K562 (cell line): ENCODE data around the gene SDF4. TPM values are rescaled to one million over a fixed set of nuclear protein-coding genes. Genes with fewer than 3 reads are reported as not detected.
A peak's percentile ranks its signal among the peaks of the same experiment; 100 is the strongest.

Source experiments
- BRD9 ChIP-seq: fragments of 450-650 bp; IDR thresholded peaks from 2 replicates; pipeline ENCODE4 v1.6.1; 2018; ENCODE audit warnings: low read depth; ENCODE audit not compliant: partially characterized antibody
- DPF2 ChIP-seq: fragments of 450-650 bp; IDR thresholded peaks from 2 replicates; pipeline ENCODE4 v1.6.1; 2016
- ETS1 ChIP-seq: conservative IDR thresholded peaks from 2 replicates; pipeline ENCODE4 v1.6.1; 2011; ENCODE audit warnings: low read depth, mild to moderate bottlenecking, low read length; ENCODE audit not compliant: control insufficient read depth
- IRF1 ChIP-seq: sonication (generic); formaldehyde crosslinking; IDR thresholded peaks from 2 replicates; pipeline ENCODE4 v1.8.0; 2022; ENCODE audit warnings: missing genetic modification reagents, mild to moderate bottlenecking, borderline replicate concordance
- KAT8 ChIP-seq: fragments of 450-650 bp; IDR thresholded peaks from 2 replicates; pipeline ENCODE4 v1.6.1; 2016; ENCODE audit warnings: low read depth, mild to moderate bottlenecking
- KLF10 ChIP-seq: fragments of 250-450 bp; sonication (Bioruptor Pico); IDR thresholded peaks from 2 replicates; pipeline ENCODE4 v1.6.1; 2021; ENCODE audit warnings: matching md5 sums
- PPARD ChIP-seq: fragments of 250-450 bp; sonication (Bioruptor Pico); IDR thresholded peaks from 2 replicates; pipeline ENCODE4 v1.8.0; 2022; ENCODE audit warnings: inconsistent platforms, mild to moderate bottlenecking, moderate library complexity
- RBM14 ChIP-seq: fragments of 200-400 bp; formaldehyde crosslinking; IDR thresholded peaks from 2 replicates; pipeline ENCODE4 v1.6.1; 2018; ENCODE audit warnings: low read depth, mild to moderate bottlenecking, low read length, moderate library complexity, borderline replicate concordance; ENCODE audit not compliant: insufficient read depth
- STAG1 ChIP-seq: sonication (generic); formaldehyde crosslinking; IDR thresholded peaks from 2 replicates; pipeline ENCODE4 v1.5.0; 2020; ENCODE audit warnings: missing genetic modification reagents, borderline replicate concordance
- ZBTB33 ChIP-seq: sonication (generic); formaldehyde crosslinking; IDR thresholded peaks from 2 replicates; pipeline ENCODE4 v1.8.1; 2023; ENCODE audit warnings: mild to moderate bottlenecking, missing genetic modification reagents
- ZNF766 ChIP-seq: fragments of 200-800 bp; sonication (Bioruptor generic); conservative IDR thresholded peaks from 2 replicates; pipeline ENCODE4 v1.6.1; 2016; ENCODE audit warnings: missing genetic modification characterization, missing compliant biosample characterization
- polyA plus RNA-seq, 8 experiments: library from polyadenylated mRNA; depleted of rRNA in 4 of 8; stranded (reverse) in 5 of 8; unstranded in 3 of 8; fragments of >200 nt; fragmentation: Nextera tagmentation in 2 of 8; fragmentation: Illumina TruSeq in 1 of 8; extraction: Ambion mirVana in 2 of 8; extraction: Trizol in 1 of 8; gene quantifications; 2 replicates each; pipeline versions ENCODE4 v1.2.1 to v1.2.3, GENCODE V29; 2011 to 2014; ENCODE audit warnings: inconsistent platforms in 1 of 8, missing spikeins in 1 of 8
- total RNA-seq, 7 experiments: library from RNA; depleted of rRNA in 6 of 7; stranded (reverse); fragments of >200 nt in 6 of 7; fragmentation: Illumina TruSeq in 2 of 7; extraction: Trizol in 2 of 7; gene quantifications; 2 replicates each; pipeline versions ENCODE4 v1.2.1 to v1.2.3, GENCODE V29; 2011 to 2021; ENCODE audit warnings: low replicate concordance in 1 of 7
- TF ChIP-seq, protein P1 (sequence below): fragments of 450-650 bp; IDR thresholded peaks from 2 replicates; pipeline ENCODE4 v1.6.1; 2016; ENCODE audit warnings: low read depth

Gene SDF4
- total and polyA plus RNA-seq, 9 of the 15 experiments (the other 6 are each of a cell fraction or from before 2014, with no cell fraction given), result 0.35 to 160 (median 65.2) TPM

GRCh38 chr1:1200876-1201810 is 30.7 kb downstream of the SDF4 start (continued):
- TF ChIP-seq IRF1 (CRISPR knock-in tag) (no peak), BRD9 (no peak), KAT8 (no peak), ZBTB33 (0 out of 2 replicates have a peak, but pooled peaks have one; percentile 32), ETS1 (no peak; the same call in 1 of the 2 replicates), ZNF766 (CRISPR knock-in tag) (0 out of 2 replicates have a peak, but pooled peaks have one; percentile 54), DPF2 (peak; percentile 52; the same call in 1 of the 2 replicates), STAG1 (no peak), PPARD (CRISPR knock-in tag) (no peak), KLF10 (CRISPR knock-in tag) (no peak), RBM14 (no peak)
- TF ChIP-seq, protein P1, sequence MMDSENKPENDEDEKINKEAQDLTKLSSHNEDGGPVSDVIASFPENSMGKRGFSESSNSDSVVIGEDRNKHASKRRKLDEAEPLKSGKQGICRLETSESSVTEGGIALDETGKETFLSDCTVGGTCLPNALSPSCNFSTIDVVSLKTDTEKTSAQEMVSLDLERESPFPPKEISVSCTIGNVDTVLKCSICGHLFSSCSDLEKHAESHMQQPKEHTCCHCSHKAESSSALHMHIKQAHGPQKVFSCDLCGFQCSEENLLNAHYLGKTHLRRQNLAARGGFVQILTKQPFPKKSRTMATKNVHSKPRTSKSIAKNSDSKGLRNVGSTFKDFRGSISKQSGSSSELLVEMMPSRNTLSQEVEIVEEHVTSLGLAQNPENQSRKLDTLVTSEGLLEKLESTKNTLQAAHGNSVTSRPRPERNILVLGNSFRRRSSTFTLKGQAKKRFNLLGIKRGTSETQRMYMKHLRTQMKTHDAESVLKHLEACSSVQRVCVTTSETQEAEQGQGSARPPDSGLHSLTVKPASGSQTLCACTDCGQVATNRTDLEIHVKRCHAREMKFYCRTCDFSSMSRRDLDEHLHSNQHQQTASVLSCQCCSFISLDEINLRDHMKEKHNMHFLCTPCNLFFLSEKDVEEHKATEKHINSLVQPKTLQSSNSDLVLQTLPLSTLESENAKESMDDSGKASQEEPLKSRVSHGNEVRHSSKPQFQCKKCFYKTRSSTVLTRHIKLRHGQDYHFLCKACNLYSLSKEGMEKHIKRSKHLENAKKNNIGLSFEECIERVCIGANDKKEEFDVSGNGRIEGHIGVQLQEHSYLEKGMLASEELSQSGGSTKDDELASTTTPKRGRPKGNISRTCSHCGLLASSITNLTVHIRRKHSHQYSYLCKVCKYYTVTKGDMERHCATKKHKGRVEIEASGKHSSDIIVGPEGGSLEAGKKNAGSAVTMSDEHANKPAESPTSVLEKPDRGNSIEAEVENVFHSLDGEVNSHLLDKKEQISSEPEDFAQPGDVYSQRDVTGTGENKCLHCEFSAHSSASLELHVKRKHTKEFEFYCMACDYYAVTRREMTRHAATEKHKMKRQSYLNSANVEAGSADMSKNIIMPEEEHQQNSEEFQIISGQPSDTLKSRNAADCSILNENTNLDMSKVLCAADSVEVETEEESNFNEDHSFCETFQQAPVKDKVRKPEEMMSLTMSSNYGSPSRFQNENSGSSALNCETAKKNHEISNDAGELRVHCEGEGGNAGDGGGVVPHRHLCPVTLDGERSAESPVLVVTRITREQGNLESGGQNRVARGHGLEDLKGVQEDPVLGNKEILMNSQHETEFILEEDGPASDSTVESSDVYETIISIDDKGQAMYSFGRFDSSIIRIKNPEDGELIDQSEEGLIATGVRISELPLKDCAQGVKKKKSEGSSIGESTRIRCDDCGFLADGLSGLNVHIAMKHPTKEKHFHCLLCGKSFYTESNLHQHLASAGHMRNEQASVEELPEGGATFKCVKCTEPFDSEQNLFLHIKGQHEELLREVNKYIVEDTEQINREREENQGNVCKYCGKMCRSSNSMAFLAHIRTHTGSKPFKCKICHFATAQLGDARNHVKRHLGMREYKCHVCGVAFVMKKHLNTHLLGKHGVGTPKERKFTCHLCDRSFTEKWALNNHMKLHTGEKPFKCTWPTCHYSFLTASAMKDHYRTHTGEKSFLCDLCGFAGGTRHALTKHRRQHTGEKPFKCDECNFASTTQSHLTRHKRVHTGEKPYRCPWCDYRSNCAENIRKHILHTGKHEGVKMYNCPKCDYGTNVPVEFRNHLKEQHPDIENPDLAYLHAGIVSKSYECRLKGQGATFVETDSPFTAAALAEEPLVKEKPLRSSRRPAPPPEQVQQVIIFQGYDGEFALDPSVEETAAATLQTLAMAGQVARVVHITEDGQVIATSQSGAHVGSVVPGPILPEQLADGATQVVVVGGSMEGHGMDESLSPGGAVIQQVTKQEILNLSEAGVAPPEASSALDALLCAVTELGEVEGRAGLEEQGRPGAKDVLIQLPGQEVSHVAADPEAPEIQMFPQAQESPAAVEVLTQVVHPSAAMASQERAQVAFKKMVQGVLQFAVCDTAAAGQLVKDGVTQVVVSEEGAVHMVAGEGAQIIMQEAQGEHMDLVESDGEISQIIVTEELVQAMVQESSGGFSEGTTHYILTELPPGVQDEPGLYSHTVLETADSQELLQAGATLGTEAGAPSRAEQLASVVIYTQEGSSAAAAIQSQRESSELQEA, result no peak
